H1 (cell line): Measurements from ENCODE around the gene USP20. TPM values are rescaled to one million over a fixed set of nuclear protein-coding genes. Genes with fewer than 3 reads are reported as not detected.

Experiments
- HDAC2 ChIP-seq, 2 experiments: fragments of 300-600 bp in 1 of 2; sonication (generic) in 1 of 2; IDR thresholded peaks; 2 replicates each; pipeline ENCODE4 v1.6.1; 2011 to 2012; ENCODE audit warnings: low read depth in 2 of 2, low read length in 2 of 2, mild to moderate bottlenecking in 2 of 2, moderate library complexity in 2 of 2, borderline replicate concordance in 1 of 2, inconsistent platforms in 1 of 2
- POU5F1 ChIP-seq: IDR thresholded peaks from 2 replicates; pipeline ENCODE4 v1.6.1; 2011; ENCODE audit warnings: low read depth, mild to moderate bottlenecking, low read length, moderate library complexity
- SAP30 ChIP-seq: fragments of 300-600 bp; sonication (generic); IDR thresholded peaks from 2 replicates; pipeline ENCODE4 v1.7.1; 2012; ENCODE audit warnings: low read length, moderate library complexity, mild to moderate bottlenecking, inconsistent platforms; ENCODE audit not compliant: insufficient read depth, insufficient replicate concordance
- polyA plus RNA-seq, 7 experiments: library from polyadenylated mRNA; depleted of rRNA in 3 of 7; stranded (reverse) in 5 of 7; unstranded in 2 of 7; fragments of >200 nt in 5 of 7; fragments of 200-250 nt in 2 of 7; gene quantifications; 1 replicate in 5 of 7; 2 replicates in 1 of 7; 4 replicates in 1 of 7; pipeline versions ENCODE4 v1.2.1 to v1.2.3, GENCODE V29; 2011 to 2013; ENCODE audit warnings: missing spikeins in 2 of 7, mixed read lengths in 2 of 7
- total RNA-seq: library from RNA; stranded (reverse); fragmentation: NEBNext Ultra II Directional; extraction: Animal tissue kit (Norgen Biotek cat#: 25700); gene quantifications from 2 replicates; pipeline ENCODE4 v1.2.1, GENCODE V29; 2021

USP20 gene
- total and polyA plus RNA-seq, 2 of the 8 experiments (the other 6 are each of a cell fraction or from before 2014, with no cell fraction given), result 13.4 to 23.0 TPM

- TF ChIP-seq POU5F1 (no peak), HDAC2 (IDR thresholded peaks at IDR 0.05; ENCODE audit: borderline replicate concordance in 1 of 2, low read depth in 2 of 2, low read length in 2 of 2) (no peak), SAP30 (no peak)
These were observed 78.8 kb downstream of the USP20 start (continued) for GRCh38 chr9:129914051-129914450.
